ENCODE data around the gene ATP5F1A.
A peak's percentile ranks its signal among the peaks of the same experiment; 100 is the strongest.
"Not testable (repeated sequence)": the region's sequence is repeated elsewhere in the genome, so short reads cannot be mapped to it uniquely, and the experiment has no call there.

The ATP5F1A gene

DNA sequence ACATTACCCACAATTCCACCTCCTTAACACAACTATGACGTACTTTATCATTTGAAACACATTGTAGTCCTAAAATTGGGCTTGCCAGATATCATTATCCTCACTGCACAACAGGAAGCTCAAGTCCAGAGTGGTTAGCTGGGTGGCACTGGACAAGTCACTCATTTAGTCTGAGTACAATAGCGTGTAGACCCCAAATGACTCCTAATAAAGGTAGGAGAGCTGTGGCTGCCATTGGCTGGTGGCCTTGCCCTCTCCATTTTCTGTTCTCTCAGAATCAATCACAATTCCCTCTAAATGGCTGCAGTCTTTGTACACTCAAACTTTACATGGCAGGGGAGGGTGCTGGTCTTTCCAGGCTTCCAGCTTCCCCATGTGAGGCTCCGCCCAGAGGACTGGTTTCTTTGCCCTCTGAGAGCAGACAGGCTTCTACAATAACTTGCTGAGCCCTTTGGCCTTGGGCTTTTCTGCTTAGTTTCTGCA is 37.7 kb downstream of the ATP5F1A start:
- FAIRE-seq: peak; percentile 42
- DNase-seq (ENCODE audit: insufficient read length): no peak
- TF ChIP-seq POLR2AphosphoS5 (IDR thresholded peaks at IDR 0.05; ENCODE audit: low read depth, low read length) (no peak), TAF1 (IDR thresholded peaks at IDR 0.05; ENCODE audit: borderline replicate concordance, low read depth, low read length) (no peak), POLR2A (IDR thresholded peaks at IDR 0.05; ENCODE audit: low read depth, low read length) (no peak)

DNA sequence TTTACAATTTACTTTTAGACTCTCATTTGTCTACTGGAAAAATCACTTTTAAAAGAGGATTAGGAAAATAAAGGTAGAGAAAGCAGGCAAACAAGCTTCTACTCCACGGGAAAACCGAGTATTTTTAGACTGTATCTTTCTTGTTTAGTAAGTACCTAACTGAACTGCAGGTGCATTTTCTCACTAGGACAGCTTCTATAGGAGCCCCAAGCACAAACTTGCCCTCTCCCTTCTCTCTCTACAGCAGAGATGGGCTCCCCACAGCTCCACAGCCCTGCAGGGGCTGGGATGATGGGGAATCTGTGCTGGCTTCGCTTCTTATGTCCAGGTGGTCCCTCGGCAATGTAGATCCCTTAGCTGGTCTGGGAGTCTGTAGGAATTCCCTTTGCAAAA is 42.3 kb downstream of the ATP5F1A start:
- no peak for FAIRE-seq
- no peak for DNase-seq (ENCODE audit: insufficient read length)
- TF ChIP-seq TAF1 (IDR thresholded peaks at IDR 0.05; ENCODE audit: borderline replicate concordance, low read depth, low read length) (no peak), POLR2A (IDR thresholded peaks at IDR 0.05; ENCODE audit: low read depth, low read length) (no peak), POLR2AphosphoS5 (IDR thresholded peaks at IDR 0.05; ENCODE audit: low read depth, low read length) (no peak)

DNA sequence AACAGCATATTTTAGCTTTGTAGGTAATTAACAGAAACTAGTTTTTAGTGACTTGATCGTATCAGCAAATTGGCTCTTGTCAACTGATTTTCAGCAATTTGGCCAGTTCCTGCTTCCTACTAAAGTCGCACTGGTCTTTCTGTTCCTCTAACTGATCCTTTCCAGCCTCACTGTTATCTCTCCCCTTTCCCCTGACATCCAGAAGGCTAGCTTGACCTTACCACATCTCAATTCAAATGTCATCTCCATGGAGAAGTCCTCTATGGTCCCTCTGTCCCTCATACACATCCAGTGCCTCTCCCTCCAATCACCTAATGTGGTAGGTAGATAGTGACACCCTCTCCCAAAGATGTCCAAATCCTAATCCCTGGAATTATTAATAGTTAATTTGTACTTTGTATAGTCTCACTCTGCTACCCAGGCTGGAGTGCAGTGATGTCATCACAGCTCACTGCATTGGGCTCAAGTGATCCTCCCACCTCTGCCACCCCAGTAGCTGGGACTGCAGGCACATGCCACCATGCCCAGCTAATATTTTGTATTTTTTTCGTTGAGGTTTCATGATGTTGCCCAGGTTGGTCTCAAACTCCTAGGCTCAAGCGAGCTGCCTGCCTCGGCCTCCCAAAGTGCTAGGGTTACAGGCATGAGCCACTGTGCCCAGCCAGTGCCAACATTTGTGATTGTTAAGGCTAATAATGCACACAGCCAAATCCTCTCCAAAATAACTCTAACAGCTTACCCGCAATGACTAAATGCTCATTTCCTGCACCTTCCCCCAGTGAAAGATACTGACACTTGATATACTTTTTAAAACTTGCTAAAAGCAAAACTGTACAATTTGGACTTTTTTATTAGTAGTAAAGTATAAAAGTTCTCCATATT is 42.9 kb downstream of the ATP5F1A start:
- FAIRE-seq: peak; percentile 56
- TF ChIP-seq TAF1 (IDR thresholded peaks at IDR 0.05; ENCODE audit: borderline replicate concordance, low read depth, low read length): no peak
- TF ChIP-seq POLR2A (IDR thresholded peaks at IDR 0.05; ENCODE audit: low read depth, low read length): no peak
- TF ChIP-seq POLR2AphosphoS5 (IDR thresholded peaks at IDR 0.05; ENCODE audit: low read depth, low read length): no peak
- no peak for DNase-seq (ENCODE audit: insufficient read length)

DNA sequence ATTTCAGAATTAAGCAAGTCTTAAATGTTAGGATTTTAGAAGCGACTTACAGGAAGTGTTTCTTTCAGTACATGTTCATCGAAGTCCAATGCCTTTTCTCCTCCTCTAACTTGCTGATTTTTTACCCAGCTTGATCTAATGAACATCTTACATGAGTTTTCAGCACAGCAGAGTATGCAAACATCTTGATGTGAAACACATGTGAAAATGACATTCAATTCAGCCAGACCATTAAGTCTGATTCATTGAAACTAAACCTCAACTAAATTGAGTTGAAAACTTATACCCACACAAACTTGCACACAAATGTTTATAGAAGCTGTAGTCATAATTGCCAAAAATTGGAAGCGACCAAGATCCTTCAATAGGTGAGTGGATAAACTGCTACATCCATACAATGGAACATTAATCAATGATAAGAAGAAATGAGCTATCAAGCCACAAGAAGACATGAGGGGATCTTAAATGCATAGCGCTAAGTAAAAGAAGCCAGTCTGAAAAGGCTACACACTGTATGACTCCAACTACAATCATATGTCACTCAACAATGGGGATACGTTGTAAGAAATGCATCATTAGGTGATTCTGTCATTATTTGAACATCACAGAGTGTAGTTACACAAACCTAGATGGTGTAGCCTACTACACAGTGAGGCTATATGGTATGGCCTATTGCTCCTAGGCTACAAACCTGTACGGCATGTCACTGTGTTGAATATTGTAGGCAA is 44.6 kb downstream of the ATP5F1A start:
- TF ChIP-seq POLR2A (IDR thresholded peaks at IDR 0.05; ENCODE audit: low read depth, low read length) (no peak), POLR2AphosphoS5 (IDR thresholded peaks at IDR 0.05; ENCODE audit: low read depth, low read length) (no peak)
- DNase-seq (ENCODE audit: insufficient read length) (no peak), FAIRE-seq (no peak)

DNA sequence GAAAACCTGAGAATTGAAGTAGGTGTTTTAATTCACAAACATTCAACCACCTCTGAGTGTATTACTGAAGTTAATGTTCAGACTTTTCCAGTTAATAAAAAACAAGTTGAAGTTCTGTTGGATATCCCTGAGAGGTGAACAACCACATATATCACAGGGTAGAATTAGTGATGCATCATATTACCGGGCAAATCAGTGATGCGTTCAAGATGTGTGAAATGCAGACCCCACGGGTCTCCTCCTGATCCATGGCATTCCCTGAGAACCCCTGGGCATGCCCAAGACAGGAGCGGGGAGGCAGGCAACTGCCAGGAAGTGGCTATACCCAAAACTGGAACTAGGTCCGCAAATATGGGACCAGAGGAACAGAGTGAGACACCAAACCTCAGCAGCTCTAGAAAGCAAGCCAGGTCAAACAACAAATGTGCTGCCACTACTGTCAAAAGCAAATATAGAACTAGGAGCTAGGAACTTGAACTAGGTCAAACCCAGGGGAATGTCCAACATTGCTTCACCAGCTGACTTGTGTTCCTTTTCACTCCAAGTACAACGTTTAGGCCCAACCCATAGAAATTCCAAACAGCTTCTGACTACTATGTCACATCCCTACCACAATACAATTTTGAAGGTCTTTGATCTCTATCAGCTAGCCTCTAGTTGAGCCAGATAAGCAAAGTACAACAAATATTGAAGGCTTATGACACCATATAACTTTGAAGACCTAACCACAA is 46.2 kb downstream of the ATP5F1A start:
- DNase-seq (ENCODE audit: insufficient read length) (no peak), FAIRE-seq (peak; percentile 70)
- TF ChIP-seq POLR2AphosphoS5 (IDR thresholded peaks at IDR 0.05; ENCODE audit: low read depth, low read length) (no peak), POLR2A (IDR thresholded peaks at IDR 0.05; ENCODE audit: low read depth, low read length) (no peak), TAF1 (IDR thresholded peaks at IDR 0.05; ENCODE audit: borderline replicate concordance, low read depth, low read length) (no peak)

DNA sequence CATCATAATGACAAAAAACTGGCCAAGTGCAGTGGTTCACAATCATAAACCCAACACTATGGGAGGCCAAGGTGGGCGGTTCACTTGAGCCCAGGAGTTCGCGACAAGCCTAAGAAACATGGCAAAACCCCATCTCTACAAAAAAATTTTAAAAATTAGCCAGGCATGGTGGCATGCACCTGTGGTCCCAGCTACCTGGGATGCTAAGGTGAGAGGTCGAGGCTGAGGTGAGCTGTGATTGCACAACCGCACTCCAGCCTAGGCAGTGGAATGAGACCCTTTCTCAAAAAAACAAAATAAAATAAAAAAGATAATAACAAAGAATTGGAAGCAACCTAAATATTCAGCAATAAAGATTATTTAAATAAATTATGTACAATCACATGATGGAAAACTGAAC is 47.8 kb downstream of the ATP5F1A start:
- no peak for FAIRE-seq
- TF ChIP-seq TAF1 (IDR thresholded peaks at IDR 0.05; ENCODE audit: borderline replicate concordance, low read depth, low read length): no peak
- no peak for DNase-seq (ENCODE audit: insufficient read length)

DNA sequence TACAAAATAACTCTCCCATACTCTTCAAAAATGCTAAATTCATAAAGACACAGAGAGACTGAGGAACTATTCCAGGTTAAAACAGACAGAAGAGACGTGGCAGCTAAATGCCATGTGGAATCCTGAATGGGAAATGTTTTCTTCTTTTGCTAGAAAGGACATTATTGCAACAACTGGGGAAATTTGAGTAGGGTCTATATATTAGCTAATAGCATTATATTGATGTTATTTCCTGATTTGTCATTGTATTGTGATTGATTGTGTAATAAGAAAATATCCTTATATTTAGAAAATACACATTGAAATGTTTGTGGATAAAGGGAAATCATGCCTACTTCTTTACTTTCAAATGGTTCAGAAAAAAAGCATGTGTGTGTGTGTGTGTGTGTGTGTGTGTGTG is 49.5 kb downstream of the ATP5F1A start:
- TF ChIP-seq POLR2A (IDR thresholded peaks at IDR 0.05; ENCODE audit: low read depth, low read length): no peak
- no peak for TF ChIP-seq POLR2AphosphoS5 (IDR thresholded peaks at IDR 0.05; ENCODE audit: low read depth, low read length)
- no peak for TF ChIP-seq TAF1 (IDR thresholded peaks at IDR 0.05; ENCODE audit: borderline replicate concordance, low read depth, low read length)
- FAIRE-seq (no peak), DNase-seq (ENCODE audit: insufficient read length) (no peak)

DNA sequence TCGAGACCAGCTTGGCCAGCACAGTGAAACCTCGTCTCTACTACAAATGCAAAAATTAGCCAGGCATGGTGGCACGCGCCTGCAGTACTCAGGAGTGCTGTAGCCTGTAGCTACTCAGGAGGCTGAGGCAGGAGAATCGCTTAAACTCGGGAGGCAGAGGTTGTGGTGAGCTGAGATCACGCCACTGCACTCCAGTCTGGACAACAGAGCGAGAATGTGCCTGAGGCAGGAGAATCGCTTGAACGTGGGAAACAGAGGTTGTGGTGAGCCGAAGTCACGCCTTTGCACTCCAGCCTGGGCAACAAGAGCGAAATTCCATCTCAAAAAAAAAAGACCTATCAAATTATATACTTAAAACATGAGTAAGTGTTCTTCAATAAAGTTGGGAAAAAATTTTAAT is 50.7 kb downstream of the ATP5F1A start:
- DNase-seq (ENCODE audit: insufficient read length); FAIRE-seq: not testable (repeated sequence)

DNA sequence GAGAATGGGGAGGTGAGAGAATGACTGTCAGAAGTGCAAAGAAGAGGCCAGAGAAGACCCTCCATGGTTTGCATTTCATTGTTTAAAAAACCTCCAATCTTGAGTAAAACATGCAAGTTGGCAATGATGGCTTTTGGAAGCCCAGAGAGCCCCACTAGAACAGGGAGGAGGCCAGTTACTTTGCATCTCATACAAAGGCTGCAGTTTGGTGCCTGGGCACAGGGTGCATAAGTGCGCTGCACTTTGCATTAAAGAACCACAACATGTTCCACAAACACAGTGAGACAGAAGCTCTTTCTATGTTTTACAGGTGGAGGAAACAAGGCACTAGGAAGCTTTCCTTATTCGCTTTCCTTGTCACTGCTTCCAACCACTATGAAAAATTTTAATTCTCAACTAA is 51.4 kb downstream of the ATP5F1A start:
- no peak for TF ChIP-seq TAF1 (IDR thresholded peaks at IDR 0.05; ENCODE audit: borderline replicate concordance, low read depth, low read length)
- no peak for TF ChIP-seq POLR2AphosphoS5 (IDR thresholded peaks at IDR 0.05; ENCODE audit: low read depth, low read length)
- no peak for TF ChIP-seq POLR2A (IDR thresholded peaks at IDR 0.05; ENCODE audit: low read depth, low read length)
- no peak for FAIRE-seq
- DNase-seq (ENCODE audit: insufficient read length): no peak

DNA sequence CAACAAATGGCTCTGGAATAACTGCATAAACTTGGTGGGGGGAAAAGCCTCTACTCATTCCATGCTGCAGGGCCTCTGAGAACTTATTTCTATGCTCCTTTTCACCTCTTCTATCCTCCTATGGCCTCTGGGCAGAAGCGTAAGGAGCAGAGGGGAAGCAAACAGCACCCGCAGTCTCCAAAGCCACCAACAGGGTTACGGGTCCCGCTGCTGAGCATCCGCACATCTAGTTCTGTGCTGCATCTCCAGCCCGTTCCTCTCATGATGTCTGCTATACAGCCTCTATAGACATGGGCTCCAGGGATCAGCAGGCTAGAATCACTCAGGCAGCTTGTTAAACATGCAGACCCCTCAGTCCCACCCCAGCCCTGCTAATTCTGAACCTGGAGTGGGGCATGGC is 52.0 kb downstream of the ATP5F1A start:
- DNase-seq (ENCODE audit: insufficient read length) (no peak), FAIRE-seq (no peak)
- TF ChIP-seq TAF1 (IDR thresholded peaks at IDR 0.05; ENCODE audit: borderline replicate concordance, low read depth, low read length) (no peak), POLR2AphosphoS5 (IDR thresholded peaks at IDR 0.05; ENCODE audit: low read depth, low read length) (no peak), POLR2A (IDR thresholded peaks at IDR 0.05; ENCODE audit: low read depth, low read length) (no peak)

DNA sequence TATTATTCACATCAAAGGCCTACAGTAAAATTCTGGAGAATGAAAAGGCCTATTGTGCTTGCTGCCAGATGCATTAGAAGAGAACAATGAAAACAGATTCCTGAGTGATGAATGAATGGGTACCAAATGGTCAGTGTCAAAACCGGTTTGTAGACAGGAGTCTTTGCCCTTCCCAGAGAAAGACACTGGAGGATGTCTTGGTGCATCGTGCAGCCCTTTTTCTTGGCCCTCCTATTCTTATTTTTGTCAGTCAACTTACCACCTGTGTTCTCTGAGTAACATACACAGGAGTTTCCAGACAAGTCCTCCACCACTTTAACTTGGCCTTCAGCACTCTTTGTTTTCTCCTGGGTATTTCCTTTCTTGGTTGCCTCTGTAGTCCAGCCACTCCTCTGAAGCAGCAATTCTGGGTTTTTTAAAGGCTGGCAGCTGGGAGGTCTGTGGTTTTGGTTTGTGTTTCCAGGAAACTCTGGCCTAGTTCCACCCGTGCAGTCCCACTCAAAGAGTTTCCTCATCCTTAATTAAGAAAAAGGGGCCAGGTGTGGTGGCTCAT is 55.4 kb downstream of the ATP5F1A start:
- no peak for FAIRE-seq
- no peak for DNase-seq (ENCODE audit: insufficient read length)
- TF ChIP-seq POLR2A (IDR thresholded peaks at IDR 0.05; ENCODE audit: low read depth, low read length) (no peak), TAF1 (IDR thresholded peaks at IDR 0.05; ENCODE audit: borderline replicate concordance, low read depth, low read length) (no peak)

Data from GM12892 (cell line).